ENCODE measurements around the gene SPTBN5. TPM values are rescaled to one million over a fixed set of nuclear protein-coding genes. Genes with fewer than 3 reads are reported as not detected.

Gene SPTBN5
- total and polyA plus RNA-seq, 2 experiments from 2014 or later, result 0.57 to 1.1 TPM

DNA sequence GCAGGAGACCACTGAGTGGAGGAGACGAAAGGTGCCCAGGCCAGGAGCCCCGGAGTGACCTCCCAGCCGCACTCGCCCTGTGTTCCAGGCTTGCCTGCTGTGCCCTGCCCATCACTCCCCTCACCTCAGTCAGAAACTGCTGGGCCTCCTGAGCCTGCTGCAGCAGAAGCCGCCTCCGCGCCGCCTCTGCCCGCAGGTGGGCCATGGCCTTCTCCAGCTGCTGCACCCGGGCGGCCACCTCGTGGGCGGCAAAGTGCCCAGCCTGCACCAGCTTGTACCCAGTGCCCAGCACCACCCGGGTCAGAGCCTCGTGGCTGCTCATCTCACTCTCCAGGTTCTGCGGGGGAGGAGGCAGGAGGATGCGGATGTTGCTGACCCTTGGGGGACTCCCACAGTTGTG is 37.6 kb downstream of the SPTBN5 start:
- Histone ChIP-seq H3K4me1 (ENCODE audit: insufficient read depth) (no peaks in the 10 kb centered on the region), H4K20me1 (replicated peaks; ENCODE audit: insufficient read depth) (no peaks in the 10 kb centered on the region), H2AFZ (no peak overlapping the region), H3K9me2 (ENCODE audit: insufficient read depth) (no peaks in the 10 kb centered on the region), H3K27me3 (ENCODE audit: insufficient read depth) (no peaks in the 10 kb centered on the region), H3K4me3 (no peak overlapping the region), H3F3A (replicated peaks; ENCODE audit: low read depth) (no peaks in the 10 kb centered on the region), H3K36me3 (ENCODE audit: insufficient read depth) (no peaks in the 10 kb centered on the region), H3K27ac (ENCODE audit: low read depth) (no peak overlapping the region), H3K79me2 (replicated peaks; ENCODE audit: insufficient read depth) (no peaks in the 10 kb centered on the region), H3K4me2 (no peak overlapping the region)
- Mint-ChIP-seq H3K36me3 (ENCODE audit: low read depth) (no peaks in the 10 kb centered on the region), H3K27me3 (ENCODE audit: insufficient read depth, low read depth, poor library complexity) (peaks cover 9% of the 10 kb centered on the region), H3K4me1 (peaks cover 6% of the 10 kb centered on the region), H3K27ac (no peak overlapping the region), H3K9me3 (no peaks in the 10 kb centered on the region), H3K4me3 (no peak overlapping the region)
- no peak for DNase-seq (ENCODE audit: low spot score)
- no peak for TF ChIP-seq REST (IDR thresholded peaks at IDR 0.05; ENCODE audit: unreplicated experiment)
- no peak for TF ChIP-seq CTCF (conservative IDR thresholded peaks at IDR 0.05; ENCODE audit: low read depth in 2 of 2)
- no peak for TF ChIP-seq ZNF331 (CRISPR knock-in tag; IDR thresholded peaks at IDR 0.05; ENCODE audit: low read depth)
- no peak for TF ChIP-seq NANOG (IDR thresholded peaks at IDR 0.05; ENCODE audit: borderline replicate concordance)
- TF ChIP-seq EZH2phosphoT487 (IDR thresholded peaks at IDR 0.05; ENCODE audit: unreplicated experiment), result no peak
- no peak for TF ChIP-seq STAT1 (IDR thresholded peaks at IDR 0.05; ENCODE audit: unreplicated experiment)
- no peak for TF ChIP-seq ZNF462 (CRISPR knock-in tag; IDR thresholded peaks at IDR 0.05)
- TF ChIP-seq CREB1 (CRISPR knock-in tag; IDR thresholded peaks at IDR 0.05; ENCODE audit: low read depth), result no peak
- TF ChIP-seq ZNF114 (CRISPR knock-in tag; IDR thresholded peaks at IDR 0.05), result no peak
- TF ChIP-seq POLR2AphosphoS5 (IDR thresholded peaks at IDR 0.05; ENCODE audit: low read depth), result no peak
- TF ChIP-seq EZH2 (IDR thresholded peaks at IDR 0.05; ENCODE audit: low read depth, unreplicated experiment), result no peak
- TF ChIP-seq JUNB (IDR thresholded peaks at IDR 0.05; ENCODE audit: unreplicated experiment), result no peak
- TF ChIP-seq, protein P1, sequence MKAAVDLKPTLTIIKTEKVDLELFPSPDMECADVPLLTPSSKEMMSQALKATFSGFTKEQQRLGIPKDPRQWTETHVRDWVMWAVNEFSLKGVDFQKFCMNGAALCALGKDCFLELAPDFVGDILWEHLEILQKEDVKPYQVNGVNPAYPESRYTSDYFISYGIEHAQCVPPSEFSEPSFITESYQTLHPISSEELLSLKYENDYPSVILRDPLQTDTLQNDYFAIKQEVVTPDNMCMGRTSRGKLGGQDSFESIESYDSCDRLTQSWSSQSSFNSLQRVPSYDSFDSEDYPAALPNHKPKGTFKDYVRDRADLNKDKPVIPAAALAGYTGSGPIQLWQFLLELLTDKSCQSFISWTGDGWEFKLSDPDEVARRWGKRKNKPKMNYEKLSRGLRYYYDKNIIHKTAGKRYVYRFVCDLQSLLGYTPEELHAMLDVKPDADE (IDR thresholded peaks at IDR 0.05), result no peak
- ATAC-seq, result no peak
